Epithelial cell of proximal tubule (primary cell): ENCODE results near the gene SUSD1. TPM values are rescaled to one million over a fixed set of nuclear protein-coding genes. Genes with fewer than 3 reads are reported as not detected.
"Not testable (repeated sequence)": the region's sequence is repeated elsewhere in the genome, so short reads cannot be mapped to it uniquely, and the experiment has no call there.

Experiments
- DNase-seq: peaks from one replicate; pipeline ENCODE4 v3.0.0-alpha.2; 2011; ENCODE audit warnings: low read depth
- H3K4me3 ChIP-seq: 2 replicates; pipeline ENCODE4 v1.5.1; 2011; ENCODE audit warnings: low read depth, mild to moderate bottlenecking, low read length
- total RNA-seq: library from RNA; depleted of rRNA; stranded (reverse); fragments of >200 nt; gene quantifications from 2 replicates; pipeline ENCODE4 v1.2.3, GENCODE V29; 2015
- TF ChIP-seq, protein P1 (sequence below): conservative IDR thresholded peaks from 2 replicates; pipeline ENCODE4 v1.5.1; 2012; ENCODE audit warnings: low read depth, mild to moderate bottlenecking, low read length

SUSD1 gene
- total RNA-seq, 1 donor from 2014 or later = 37.4 TPM

DNA sequence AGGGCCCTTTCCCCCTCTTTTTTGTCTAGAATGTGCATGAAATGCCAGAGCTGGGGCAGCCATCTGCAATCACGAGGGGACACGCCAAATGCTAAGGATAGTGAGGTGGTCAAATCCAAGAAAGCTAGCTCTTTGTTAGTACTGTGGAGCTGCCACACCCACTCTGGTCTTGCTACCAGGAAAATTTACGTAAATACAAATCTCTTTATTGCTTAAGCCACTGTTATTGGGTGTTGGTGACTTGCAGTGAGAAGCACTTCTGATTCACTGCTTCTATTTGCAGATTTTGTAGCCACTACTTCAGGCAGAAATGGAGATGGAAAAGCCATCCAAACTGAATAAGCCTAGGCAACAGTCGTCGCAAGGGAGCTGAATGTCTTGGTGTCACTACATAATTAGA is 25.6 kb upstream of the SUSD1 start:
- TF ChIP-seq, protein P1, sequence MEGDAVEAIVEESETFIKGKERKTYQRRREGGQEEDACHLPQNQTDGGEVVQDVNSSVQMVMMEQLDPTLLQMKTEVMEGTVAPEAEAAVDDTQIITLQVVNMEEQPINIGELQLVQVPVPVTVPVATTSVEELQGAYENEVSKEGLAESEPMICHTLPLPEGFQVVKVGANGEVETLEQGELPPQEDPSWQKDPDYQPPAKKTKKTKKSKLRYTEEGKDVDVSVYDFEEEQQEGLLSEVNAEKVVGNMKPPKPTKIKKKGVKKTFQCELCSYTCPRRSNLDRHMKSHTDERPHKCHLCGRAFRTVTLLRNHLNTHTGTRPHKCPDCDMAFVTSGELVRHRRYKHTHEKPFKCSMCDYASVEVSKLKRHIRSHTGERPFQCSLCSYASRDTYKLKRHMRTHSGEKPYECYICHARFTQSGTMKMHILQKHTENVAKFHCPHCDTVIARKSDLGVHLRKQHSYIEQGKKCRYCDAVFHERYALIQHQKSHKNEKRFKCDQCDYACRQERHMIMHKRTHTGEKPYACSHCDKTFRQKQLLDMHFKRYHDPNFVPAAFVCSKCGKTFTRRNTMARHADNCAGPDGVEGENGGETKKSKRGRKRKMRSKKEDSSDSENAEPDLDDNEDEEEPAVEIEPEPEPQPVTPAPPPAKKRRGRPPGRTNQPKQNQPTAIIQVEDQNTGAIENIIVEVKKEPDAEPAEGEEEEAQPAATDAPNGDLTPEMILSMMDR = no peak
- DNase-seq = no peak
- H3K4me3 ChIP-seq = no peak overlapping the region

DNA sequence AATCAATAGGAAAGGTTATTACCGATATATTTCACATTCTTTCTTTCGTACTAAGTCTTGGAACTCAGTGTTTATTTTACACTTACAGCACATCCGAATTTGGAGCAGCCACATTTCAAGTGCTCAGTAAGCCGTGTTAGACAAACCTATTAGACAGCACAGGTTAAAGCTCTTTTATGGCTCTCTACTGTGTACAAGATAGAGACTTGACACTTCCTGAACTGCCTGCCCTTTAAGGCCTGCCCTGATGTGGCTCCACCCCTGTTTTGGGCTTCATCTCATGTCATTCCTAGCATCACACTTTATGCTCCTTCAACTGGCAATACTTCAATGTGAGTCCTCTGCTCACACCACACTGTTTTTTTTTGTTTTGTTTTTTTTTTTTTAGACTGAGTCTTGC is 23.5 kb upstream of the SUSD1 start:
- no peak overlapping the region for H3K4me3 ChIP-seq
- no peak for DNase-seq
- TF ChIP-seq, protein P1 = no peak

DNA sequence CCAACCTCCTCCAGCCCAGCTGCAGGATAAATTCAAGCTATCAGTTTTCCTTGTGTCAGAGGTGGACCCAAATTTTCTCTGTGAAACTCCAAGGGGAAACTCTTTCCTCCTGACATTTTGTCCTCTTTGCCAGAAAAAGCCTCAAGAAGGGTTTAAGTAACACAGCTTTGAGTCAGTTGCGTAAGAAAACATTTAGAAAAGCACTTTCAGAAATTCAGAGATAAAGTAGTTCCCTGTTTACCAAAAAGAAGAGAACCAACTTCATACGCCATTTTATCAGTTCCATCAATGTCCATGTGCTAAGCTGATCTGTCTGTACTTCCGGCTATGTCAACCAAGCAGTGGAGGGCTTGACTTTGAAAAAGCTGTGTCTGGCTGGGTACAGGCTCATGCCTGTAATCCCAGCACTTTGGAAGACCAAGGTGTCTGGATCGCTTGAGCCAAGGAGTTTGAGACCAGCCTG is 19.9 kb upstream of the SUSD1 start:
- no peak overlapping the region for H3K4me3 ChIP-seq
- DNase-seq = no peak
- TF ChIP-seq, protein P1 = no peak

DNA sequence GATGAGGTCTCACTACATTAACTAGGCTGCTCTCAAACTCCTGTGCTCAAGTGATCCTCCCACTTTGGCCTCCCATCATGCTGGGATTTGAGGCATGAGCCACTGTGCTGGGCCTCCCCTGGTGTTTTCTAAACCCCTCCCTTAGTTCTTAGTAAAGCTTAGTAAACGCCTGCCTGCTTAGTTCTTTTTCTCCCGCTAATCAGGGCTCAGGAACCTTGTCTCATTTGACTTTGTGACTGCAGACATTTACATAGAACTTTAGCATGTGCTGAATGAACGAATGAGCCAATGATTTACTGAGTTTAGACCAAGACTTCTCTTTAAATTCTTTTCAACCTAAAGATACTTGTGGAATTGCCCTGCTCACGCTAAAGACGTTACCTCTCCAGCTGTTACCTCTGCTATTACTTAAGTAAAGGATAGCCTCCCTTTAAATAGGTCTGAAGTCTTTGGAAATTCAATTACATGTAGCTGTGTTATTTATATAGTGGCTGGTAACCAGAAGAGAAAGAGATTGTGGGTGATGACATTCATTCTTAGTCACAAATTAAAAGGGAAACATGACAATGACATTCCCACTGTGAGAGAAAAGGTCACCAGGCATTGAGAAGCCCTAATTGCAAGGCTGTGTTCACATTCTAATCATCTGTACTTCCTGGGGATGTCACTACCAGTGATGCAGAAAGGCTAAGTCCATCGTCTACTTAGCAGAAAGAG is 18.6 kb upstream of the SUSD1 start:
- TF ChIP-seq, protein P1 = no peak
- no peak for DNase-seq
- H3K4me3 ChIP-seq = no peak overlapping the region

DNA sequence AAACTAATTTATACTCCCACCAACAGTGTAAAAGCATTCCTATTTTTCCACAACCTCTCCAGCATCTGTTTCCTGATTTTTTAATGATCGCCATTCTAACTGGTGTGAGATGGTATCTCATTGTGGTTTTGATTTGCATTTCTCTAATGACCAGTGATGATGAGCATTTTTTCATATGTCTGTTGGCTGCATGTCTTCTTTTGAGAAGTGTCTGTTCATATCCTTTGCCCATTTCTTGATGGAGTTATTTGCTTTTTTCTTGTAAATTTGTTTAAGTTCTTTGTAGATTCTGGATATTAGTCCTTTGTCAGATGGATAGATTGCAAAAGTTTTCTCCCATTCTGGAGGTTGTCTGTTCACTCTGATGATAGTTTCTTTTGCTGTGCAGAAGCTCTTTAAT is 15.2 kb upstream of the SUSD1 start:
- not testable (repeated sequence) for H3K4me3 ChIP-seq, DNase-seq

DNA sequence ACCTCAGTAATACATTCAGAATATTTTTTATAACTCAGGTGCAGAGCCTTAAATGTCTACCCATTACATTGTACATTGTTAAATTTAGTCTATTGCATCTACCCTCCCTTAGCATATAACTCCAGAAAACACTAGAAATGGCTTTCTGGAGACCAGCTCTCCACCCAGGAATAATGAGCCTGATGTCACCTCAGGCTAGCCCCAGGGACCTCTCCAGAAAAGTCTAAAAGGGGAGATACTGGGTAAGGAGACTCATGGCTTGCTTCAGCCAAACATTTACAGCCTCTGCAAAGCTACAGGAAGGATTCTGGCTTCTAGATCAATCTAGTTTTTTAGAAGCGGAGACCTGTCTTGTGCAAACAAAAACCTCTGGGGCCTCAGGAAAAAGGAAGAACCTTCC is 13.8 kb upstream of the SUSD1 start:
- H3K4me3 ChIP-seq = no peak overlapping the region
- TF ChIP-seq, protein P1 = no peak
- no peak for DNase-seq

DNA sequence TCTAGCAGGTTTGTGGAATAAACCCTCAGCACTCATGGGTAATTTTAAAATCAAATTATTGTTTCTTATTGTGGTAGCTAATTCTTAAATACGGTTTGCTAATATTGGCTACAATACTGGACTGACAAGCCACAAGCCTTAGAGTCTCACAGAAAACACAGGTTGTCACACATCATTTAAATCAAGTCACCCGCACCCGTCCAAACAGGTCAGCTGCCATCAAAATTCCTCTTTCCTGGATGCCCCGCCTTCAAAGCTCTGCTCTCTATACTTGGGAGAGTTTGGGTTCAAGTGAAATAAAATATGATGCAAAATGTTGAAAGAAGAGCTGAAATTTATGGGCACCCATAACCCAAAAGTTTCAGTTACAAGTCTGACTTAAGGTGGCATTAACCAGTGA is 12.3 kb upstream of the SUSD1 start:
- no peak overlapping the region for H3K4me3 ChIP-seq
- DNase-seq = no peak
- TF ChIP-seq, protein P1 = no peak
